Adrenal gland (tissue), 5 donors: Measurements from ENCODE around the gene HYCC1.

Experiments
- POLR2A ChIP-seq, 2 donors: fragments of 450-650 bp; IDR thresholded peaks; one replicate each; pipeline ENCODE4 v1.6.1; 2017; ENCODE audit warnings: antibody characterized with exemption in 2 of 2, mild to moderate bottlenecking in 2 of 2, moderate library complexity in 1 of 2
- TF ChIP-seq, protein P1 (sequence below), 6 experiments: fragments of 450-650 bp in 4 of 6; fragments of 200-600 bp in 2 of 6; sonication (generic) in 1 of 6; IDR thresholded peaks; 1 replicate in 5 of 6; 2 replicates in 1 of 6; pipeline versions ENCODE4 v1.5.1 to v1.8.0; 2016 to 2021; ENCODE audit warnings: antibody characterized with exemption in 6 of 6, mild to moderate bottlenecking in 2 of 6, moderate library complexity in 1 of 6
- donor health status: DM: no; HTN: no; CAD: no.

DNA sequence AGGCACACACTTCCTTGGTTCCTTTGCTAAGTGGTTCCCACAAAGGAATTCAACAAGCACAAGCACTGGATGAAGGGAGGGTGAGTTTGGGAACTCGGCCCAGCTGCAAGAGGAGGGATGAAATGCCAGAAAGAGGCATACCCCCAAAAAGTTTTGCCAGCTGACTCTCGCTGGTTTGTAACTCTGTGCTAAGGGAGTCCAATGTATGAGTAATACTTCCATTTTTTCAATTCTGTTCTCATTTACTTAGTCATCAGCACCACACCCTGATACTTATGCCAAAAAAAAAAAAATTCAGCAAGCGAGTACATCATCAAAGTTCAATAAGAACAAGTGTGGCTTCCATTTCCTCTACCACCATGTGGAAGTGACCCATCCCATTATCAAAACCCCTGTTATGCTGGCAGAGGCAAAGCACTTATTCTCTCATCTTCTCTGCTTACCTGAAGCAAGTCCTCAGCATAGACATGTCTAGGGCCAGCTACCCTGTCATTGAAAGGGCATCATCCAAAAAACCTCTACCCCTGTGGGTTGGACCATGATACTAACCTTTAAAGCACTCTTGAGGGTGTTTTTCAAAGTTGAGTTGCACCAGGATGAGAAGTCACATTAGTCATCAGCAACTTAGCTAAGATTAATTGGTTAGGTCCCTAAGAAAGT is 6.9 kb upstream of the HYCC1 start:
- TF ChIP-seq, protein P1, sequence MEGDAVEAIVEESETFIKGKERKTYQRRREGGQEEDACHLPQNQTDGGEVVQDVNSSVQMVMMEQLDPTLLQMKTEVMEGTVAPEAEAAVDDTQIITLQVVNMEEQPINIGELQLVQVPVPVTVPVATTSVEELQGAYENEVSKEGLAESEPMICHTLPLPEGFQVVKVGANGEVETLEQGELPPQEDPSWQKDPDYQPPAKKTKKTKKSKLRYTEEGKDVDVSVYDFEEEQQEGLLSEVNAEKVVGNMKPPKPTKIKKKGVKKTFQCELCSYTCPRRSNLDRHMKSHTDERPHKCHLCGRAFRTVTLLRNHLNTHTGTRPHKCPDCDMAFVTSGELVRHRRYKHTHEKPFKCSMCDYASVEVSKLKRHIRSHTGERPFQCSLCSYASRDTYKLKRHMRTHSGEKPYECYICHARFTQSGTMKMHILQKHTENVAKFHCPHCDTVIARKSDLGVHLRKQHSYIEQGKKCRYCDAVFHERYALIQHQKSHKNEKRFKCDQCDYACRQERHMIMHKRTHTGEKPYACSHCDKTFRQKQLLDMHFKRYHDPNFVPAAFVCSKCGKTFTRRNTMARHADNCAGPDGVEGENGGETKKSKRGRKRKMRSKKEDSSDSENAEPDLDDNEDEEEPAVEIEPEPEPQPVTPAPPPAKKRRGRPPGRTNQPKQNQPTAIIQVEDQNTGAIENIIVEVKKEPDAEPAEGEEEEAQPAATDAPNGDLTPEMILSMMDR (IDR thresholded peaks at IDR 0.05): no peak
- no peak for TF ChIP-seq POLR2A (IDR thresholded peaks at IDR 0.05)
